Activated CD4-positive, alpha-beta T cell treated with anti-CD3 and anti-CD28 coated beads for 24 hours (primary cell): ENCODE measurements around the gene TMEM212.

Experiments
- DNase-seq, 2 donors: peaks; one replicate each; pipeline ENCODE4 v3.0.0-alpha.2; 2020; ENCODE audit warnings: low read depth in 2 of 2

TMEM212 gene

GRCh38 chr3:171834461-171834801 lies 8.7 kb upstream of the TMEM212 start:
- no peak for DNase-seq

- DNase-seq, result no peak
Observed at GRCh38 chr3:171835116-171835515, 8.0 kb upstream of the TMEM212 start.

GRCh38 chr3:171835613-171836012 lies 7.5 kb upstream of the TMEM212 start:
- DNase-seq, result no peak

- DNase-seq, result no peak
Observed at GRCh38 chr3:171836855-171837254, 6.3 kb upstream of the TMEM212 start.

- no peak for DNase-seq
Observed at GRCh38 chr3:171837698-171838097, 5.5 kb upstream of the TMEM212 start.

- no peak for DNase-seq
Observed at GRCh38 chr3:171838218-171838720, 4.9 kb upstream of the TMEM212 start.

GRCh38 chr3:171839270-171839669 lies 3.9 kb upstream of the TMEM212 start:
- no peak for DNase-seq

GRCh38 chr3:171840445-171840810 lies 2.7 kb upstream of the TMEM212 start:
- DNase-seq, result no peak

- DNase-seq, result no peak
Observed at GRCh38 chr3:171840811-171841619, 2.1 kb upstream of the TMEM212 start.

GRCh38 chr3:171841620-171842000 lies 1.5 kb upstream of the TMEM212 start:
- no peak for DNase-seq

- no peak for DNase-seq
Observed at GRCh38 chr3:171844873-171845272, 1.7 kb downstream of the TMEM212 start.

- no peak for DNase-seq
Observed at GRCh38 chr3:171845481-171846284, 2.5 kb downstream of the TMEM212 start.

GRCh38 chr3:171846597-171846996 lies 3.4 kb downstream of the TMEM212 start:
- no peak for DNase-seq

- no peak for DNase-seq
Observed at GRCh38 chr3:171847133-171847532, 4.0 kb downstream of the TMEM212 start.

- no peak for DNase-seq
Observed at GRCh38 chr3:171847595-171848259, 4.6 kb downstream of the TMEM212 start.

GRCh38 chr3:171849617-171850319 lies 6.6 kb downstream of the TMEM212 start:
- DNase-seq, result no peak

GRCh38 chr3:171850320-171850959 lies 7.3 kb downstream of the TMEM212 start:
- no peak for DNase-seq

GRCh38 chr3:171850960-171851659 lies 8.0 kb downstream of the TMEM212 start:
- DNase-seq, result no peak

GRCh38 chr3:171851660-171852058 lies 8.5 kb downstream of the TMEM212 start:
- no peak for DNase-seq

GRCh38 chr3:171854649-171855305 lies 11.6 kb downstream of the TMEM212 start:
- no peak for DNase-seq
